HG02943 (cell line): ENCODE data around the gene STAT4.
A peak's percentile ranks its signal among the peaks of the same experiment; 100 is the strongest.

Experiments used
- ATAC-seq: cut with Tn5 transposase; IDR thresholded peaks from one replicate; pipeline ENCODE4 v1.9.1; 2021; ENCODE audit warnings: mild to moderate bottlenecking, low read depth, moderate library complexity; ENCODE audit not compliant: unreplicated experiment

Gene STAT4

DNA sequence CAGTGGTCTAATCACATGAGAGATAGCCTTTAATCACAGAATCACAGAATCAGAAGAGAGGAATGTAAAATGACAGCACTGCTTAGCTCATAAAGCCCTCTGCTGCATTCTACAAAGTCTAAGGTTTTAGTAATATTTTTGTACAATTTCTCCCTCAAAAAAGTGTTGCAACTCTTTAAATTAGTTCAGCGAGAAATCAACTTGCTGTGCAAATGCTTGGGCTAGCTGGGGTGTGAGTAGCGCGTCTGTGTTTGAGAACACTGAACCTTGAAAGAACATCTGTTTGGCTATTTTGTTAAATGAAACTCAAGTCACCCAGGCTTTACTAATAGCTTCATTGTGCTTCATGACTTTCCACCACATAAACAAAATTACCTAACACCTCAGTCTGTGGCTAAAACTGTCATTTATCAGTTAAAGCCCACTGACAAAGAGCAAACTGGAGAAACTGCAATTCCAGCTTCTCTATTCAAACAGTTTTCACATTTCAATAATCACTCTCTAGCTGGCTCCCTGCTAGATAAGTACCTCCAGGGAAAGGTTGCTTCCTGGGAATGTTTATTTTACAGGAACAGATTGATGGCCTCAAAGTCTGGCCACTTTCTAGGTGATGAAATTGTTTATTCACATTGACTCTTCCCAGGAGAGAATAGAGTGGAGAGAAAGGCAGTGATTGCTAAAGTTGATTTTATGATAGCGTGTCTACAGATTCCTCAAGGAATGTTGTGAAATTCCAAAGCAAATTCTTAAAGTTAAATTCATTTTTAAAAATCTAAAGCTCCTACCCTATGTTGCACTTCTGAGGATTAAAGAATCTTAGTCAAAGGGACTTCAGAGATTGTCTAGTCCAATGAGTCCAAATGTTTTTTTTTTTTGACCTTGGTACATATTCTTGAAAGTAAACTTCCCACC lies 100.8 kb downstream of the STAT4 start:
- ATAC-seq = peak; percentile 71

DNA sequence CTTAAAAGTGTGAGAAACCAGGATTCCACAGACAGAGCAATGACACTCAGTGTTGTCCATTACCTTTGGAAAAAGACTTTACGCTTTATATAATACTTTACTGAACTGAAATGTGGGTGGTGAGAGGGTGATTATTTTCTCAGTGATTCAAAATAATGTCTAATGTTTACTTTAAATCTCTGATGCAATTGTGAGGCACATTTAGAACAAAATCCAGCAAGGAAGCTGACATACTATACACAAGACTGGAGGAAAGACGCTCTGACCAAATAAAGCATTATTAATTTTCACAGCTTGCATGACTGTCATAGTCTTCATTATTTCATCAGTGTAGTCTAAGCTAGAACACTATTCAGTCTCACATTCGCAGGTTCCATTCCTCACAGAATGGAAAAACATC lies 102.7 kb downstream of the STAT4 start:
- no peak for ATAC-seq

DNA sequence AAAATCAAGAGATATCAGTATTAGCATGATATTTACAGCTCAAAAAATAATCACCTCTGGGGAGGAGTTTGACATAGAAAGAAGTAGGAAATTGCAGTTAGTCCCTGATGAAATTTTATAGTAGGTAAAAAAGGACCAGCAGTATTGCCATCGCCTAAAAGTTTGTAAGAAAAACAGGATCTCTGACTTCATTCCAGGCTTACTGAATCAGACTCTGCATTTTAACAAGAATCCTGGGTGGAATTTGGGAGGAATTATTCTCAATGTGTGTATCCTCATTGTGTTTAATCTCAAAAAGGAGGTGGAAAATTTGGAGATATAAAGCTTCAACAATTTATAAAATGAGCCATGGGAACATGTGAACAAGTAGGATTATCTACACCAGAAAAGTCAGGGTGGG lies 105.7 kb downstream of the STAT4 start:
- ATAC-seq = no peak

DNA sequence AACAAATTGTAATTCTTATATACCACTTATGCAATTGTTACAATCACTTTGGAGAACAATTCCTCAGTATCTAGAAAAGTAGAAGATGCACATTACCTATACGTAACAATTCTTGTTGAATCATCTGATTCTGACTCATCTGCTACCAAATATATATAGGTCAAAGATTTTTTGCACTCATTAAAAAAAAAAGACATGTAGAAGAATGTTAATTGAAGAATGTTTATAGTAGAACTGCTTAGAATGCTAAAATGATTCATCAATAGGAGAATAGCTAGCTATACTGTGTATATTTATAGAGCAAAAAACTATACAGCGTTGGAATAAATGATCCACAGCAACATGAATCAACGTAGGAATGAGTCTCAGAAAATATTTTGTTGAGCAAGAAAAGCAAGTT lies 107.4 kb downstream of the STAT4 start:
- ATAC-seq = no peak

DNA sequence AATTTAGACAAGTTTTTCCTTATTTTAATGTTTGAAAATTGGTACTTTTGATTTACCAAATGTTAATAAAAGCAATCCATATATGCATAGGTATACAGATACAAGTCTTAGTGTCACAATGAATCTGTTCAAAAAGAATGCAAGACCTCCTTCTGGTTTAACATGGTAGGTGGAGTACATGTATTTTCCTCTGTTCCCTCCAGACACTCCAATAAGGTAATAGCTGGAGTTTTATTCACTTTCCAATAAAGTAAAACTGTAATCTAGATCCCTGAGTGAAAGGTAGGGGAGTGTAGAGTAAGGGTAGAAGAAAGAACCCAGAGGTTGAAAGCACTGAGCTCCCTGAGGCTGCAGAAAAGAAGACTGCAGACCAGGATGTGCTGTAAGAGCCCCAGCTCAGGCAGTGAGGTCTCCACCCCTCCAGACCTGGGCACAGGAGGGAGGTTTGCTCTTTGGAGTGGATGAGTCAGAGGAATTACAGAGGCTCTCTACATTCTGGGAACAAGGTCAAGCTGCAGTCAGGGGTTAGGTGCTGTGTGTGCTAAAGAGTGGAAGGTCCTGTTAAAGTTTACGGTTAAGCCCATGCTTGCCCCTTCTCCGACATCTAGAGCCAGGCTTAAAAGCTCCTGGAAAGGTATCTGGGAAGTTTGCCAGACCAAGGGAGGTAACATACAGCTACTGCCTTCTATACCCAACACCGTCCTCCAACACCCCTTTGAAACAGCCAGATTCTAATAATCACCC lies 109.2 kb downstream of the STAT4 start:
- no peak for ATAC-seq

DNA sequence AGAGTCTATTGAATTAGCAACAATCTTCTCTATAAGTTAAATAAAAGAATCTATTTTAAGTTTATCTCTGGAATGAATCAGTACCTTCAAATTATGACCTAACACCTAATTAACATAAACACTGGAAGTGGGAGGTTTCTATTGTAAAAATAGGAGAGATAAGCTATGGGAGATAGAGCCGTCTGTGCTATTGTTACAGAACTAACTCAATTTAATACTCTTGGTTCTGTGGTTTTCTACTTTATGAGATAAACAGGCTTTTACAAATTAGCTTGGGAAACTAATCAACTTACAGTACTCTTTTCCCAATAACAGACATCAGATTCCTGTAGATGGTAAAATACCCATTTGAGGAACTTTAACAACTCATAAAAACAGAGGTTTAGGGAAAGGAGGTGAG lies 111.2 kb downstream of the STAT4 start:
- ATAC-seq = no peak

DNA sequence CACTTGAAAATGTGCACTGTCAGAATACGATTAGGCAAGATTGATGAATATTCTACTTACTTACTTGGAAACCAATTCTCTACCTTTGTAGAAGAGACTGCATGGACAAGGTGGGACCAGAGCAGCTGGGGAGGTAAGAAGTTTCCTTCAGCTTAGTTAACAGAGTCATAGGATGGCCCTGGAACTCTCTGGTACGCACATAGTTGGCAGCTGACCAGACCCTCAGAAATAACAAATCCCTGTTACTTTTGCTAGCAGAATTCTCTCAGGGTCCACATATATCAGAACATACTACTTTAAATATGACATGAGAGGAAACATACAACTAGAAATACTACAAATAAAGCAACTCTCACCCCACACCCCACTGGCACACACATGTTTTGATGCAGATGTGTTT lies 112.1 kb downstream of the STAT4 start:
- ATAC-seq = no peak

DNA sequence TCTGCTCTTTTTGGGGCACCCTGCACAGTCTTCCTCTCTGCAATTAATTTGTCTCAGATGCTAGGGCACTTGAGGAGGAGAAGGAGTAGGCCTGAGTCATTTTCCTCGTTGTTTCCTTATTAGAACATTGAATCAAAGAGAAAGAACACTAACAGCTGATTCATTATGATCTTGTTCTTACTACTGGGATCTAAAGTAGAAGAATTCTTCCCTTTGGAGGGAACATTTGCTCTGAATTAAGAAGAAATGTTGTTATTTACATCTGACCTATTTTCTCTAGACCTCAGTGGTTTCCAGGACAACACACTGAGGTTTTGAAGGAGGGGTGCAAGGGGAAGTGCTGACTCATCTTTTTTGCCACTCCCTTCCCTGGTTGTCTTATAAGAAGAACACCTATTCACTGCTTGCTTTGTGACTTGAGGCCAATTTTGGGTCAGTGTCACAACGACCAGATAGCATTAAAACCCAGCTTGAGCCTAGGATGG lies 112.5 kb downstream of the STAT4 start:
- no peak for ATAC-seq

DNA sequence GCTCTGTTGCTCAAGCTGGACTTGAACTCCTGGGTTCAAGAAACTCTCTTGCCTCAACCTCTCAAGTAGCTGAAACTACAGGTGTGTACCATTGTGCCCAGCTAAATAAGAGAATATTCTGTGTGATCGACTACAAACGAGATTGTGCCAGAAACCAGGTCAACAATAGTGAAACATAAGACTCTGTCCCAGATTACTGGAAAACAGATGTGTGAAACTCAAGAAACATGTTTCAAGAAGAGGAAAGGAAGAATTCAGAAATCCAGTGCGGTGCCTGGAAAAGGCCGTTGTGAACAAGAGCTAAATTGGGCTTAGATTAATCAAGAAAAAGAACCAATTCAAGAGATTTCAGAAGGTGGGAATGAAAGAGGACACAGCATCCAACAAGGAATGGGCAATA lies 113.4 kb downstream of the STAT4 start:
- ATAC-seq = no peak

DNA sequence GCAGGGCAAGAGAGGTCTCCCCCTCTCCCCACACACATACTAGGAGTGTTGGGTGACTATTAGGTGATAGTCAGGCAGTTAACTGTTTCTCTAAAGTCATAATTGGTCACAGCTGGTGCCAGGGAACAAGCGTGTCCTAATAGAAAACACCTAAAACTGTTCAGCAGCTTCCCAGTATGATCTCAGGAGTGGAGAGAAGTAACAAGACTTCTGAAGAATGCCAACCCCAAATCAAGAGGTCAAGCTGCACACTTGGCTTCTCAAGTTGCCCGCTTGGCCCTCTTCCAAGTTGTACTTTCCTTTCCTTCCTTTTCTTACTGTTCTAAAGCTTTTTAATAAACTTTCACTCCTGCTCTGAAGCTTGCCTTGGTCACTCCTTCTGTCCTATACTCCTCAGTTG lies 114.4 kb downstream of the STAT4 start:
- no peak for ATAC-seq

DNA sequence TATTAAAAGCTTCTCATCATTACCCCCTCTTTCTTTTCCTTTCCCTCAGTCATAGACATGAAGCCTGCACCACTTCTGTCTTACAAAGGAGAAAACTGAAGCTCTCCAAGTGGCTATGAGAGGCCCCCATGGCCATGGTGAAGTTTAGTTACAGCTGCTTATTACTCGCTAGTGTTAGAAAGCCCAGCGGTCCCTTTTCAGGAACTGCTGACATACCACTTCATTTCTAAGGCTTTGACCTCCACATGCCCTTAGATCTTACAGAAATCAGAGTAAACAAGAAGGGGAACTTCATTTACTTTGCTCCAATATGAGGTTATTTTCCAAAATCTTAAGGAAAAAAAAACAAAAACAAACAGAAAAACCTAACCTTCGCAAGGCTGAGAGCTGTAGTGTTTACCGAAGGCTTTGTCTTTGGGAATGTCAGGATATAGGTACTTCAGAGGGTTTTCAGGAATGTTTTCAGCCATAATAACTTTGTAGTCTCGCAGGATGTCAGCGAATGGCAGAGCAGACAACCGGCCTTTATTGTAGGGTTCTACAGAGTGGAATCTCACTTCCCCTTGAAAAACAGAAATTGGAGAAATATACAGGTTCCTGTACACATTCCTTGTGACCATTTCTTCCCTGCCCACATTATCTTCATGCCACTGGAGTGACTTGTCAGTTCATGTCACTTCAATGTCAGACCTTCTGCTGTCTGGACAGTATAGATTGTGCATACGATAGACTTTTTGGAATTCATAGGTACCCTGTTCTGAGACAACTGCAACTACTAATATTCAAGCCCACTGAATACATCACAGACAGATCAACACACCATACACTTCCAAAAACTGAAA lies 118.0 kb downstream of the STAT4 start:
- ATAC-seq = no peak

DNA sequence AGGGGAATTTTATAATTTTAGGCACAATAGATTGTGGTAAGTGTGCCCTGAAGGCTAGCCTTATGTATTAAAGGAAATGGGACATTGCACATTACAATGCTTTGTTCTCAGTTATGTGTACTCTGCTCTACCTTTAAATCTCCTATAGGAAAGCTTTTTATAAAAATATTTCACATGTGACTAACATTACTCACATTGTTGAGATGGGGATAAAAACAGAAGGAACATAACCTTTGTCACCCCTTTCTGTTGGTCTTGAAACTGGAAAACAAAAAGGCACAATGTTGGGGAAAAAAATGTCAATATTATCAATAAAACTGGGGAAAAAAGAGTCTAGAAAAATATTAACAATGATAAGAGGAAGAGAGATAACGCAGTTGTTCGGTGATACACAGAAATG lies 119.5 kb downstream of the STAT4 start:
- ATAC-seq = no peak

DNA sequence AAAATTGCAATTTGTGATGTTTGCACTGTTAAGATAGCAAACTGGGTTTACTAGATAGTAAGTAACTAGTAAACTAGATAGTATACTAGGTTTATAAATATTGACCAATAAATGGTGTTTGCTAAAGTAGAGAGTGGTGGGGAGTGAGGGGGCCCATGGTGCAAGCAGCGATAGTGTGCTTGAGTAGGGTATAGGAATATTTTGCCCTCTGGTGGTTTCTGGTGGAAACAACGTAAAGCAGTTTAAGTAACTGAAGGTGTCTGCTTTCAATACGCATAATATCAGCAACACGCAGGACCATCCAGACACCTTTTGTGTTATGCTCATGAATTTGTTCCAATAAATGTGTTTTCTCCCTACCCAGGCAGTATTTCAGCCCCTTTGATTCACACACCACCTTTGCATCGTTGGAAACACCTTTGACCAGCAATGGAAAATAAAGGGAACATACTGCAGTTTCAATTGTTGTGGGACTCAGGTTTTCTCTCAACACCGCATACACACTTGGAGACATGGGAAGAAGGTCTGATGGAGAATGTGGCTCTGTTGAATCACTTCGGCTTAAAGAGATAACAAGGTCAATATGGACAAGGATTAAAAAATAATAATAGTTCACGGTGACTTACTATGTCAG lies 120.2 kb downstream of the STAT4 start:
- peak; percentile 92 for ATAC-seq

DNA sequence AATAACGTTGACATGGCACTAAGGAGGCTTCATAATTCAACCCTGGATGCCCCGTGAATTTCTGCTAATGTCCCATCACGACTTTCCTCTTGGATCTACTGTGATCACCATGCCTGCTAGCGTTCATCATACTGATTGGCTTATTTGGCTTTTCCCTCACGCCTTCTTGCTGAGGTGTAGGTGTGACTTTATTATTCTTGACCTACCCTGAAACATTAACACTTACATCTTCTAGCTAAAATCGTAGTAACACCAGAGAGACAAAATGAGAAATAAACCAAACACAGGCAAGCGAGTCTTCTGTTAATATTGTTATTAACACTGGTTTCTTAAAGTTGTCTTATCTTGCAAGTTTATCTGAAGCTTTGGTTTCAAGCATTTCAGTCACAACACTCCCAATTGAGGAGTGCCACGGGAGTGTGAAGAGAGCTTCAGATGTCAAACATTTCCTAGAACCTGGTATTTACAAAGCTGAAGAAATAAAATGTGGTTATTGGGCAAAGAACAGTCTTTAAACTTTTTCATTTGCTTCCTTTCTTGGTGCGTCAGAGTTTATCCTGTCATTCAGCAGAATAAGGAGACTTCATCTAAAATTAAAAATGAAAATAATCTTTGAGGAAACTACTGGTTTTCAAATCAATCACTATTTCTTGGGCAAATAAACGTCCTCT lies 121.4 kb downstream of the STAT4 start:
- no peak for ATAC-seq

DNA sequence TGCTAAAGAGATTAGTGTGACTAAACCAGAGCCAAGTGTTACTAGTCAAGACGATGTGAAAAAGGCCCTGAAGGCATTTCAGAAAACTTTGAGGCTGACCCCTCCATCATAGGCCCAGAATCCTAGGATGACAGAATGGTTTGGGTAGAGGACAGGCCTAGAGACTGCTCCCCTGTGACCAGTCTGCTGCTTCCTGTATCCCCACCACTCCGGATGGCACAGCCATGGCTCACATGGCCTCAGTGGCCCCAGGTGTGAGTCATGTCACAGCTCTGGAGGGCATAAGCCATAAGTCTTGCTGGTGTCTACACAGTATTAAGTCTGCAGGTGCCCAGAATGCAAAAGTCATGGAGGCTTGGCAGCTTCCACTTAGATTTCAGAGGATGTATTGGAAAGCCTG lies 124.4 kb downstream of the STAT4 start:
- ATAC-seq = no peak

DNA sequence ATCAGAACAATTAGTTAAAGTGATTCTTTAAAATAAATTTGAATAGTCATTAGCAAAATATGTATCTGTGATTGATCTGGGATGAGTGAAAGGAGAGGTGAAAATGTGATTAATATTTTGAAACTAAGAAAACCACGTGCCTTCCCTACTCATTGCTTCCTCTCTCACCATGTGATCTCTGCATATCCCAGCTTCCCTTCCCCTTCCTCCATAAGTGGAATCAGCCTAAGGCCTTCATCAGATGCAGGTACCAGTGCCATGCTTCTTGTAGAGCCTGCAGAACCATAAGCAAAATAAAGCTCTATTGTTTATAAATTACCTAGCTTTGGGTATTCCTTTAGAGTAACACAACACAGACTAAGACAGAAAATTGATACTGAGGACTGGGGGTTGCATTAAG lies 125.7 kb downstream of the STAT4 start:
- ATAC-seq = no peak

DNA sequence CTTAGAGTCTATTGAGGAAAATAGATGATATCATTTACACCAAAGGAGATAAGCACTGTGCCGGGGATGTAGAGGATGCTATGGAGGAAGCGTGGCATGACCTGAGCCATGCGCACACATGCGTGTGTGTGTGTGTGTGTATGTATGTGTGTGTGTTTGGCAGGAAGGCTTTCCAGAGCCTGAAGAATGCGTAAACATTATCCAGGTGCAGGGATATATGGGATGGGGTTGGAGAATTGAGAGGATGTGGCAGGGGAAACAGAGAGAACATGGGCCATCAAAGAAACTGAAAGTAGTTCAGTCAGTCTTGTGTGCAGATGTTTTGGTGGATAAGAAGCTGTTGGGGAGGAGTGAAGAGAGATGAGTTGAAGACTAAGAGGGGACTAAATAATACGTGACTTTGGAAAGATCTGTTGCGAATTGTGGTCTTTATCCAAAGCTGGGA lies 127.5 kb downstream of the STAT4 start:
- no peak for ATAC-seq

DNA sequence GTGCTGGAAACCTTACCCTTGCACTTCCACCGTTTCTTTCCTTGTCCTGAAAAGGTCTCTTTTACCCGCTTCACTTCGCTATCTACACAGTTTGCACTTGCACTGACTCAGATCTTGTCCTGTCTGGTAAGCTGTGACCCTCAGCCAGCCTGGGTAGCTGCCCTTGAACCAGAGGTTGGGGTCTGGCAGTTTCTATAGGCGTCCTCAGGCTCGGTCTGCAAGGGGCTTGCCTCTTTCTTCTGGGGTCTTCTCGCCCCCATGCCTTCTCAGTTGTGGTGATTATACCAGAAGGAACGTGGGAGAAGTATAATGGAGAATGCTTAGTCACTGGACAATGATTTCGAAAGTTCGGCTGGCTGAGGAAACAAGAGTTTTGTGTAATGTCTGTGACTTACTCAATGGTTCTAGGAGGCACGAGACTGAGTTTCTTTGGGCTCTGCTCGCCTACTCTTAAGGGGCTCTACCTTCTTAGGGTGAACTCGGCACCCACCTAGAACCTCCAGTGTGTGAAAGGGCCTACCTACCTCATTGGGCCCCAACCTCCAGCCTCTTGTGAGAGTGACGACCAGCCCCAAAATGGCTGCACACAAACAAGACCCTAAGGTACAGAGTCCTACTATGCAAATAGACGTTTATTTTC lies 129.9 kb downstream of the STAT4 start:
- ATAC-seq = peak; percentile 21

DNA sequence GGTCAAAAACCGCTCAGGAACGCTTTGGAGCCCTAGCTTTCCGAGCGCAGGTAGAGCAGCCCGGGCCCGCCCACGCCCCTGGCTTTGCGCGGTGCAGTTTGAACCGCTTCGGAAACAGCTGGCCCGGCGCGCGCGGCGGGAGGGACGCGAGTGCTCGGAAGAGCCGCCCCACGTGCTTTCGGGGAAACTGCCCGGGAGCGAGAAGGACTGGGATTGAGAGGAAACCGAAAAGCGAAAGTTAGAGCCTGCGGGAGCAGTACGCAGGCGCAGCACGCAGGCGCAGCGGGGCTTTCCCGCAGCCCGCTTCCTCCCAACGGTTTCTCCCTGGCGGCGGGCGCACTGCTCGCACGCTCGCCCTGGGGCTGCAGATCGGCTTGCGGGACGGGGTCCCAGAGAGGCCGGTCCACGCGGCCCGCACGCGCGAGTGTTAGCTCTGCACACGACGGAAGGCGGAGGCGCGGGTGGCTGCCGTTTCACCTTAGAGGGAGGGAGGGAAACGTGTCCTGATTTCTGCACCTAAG lies 130.5 kb downstream of the STAT4 start:
- peak; percentile 66 for ATAC-seq
